CD4-positive, alpha-beta T cell treated with Interleukin-21 for 1 hour (primary cell): ENCODE data around the gene IL15RA.

Experiments used
- DNase-seq: peaks from one replicate; pipeline ENCODE4 v3.0.0-alpha.2; 2020

The IL15RA gene, protein sequence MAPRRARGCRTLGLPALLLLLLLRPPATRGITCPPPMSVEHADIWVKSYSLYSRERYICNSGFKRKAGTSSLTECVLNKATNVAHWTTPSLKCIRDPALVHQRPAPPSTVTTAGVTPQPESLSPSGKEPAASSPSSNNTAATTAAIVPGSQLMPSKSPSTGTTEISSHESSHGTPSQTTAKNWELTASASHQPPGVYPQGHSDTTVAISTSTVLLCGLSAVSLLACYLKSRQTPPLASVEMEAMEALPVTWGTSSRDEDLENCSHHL

DNA sequence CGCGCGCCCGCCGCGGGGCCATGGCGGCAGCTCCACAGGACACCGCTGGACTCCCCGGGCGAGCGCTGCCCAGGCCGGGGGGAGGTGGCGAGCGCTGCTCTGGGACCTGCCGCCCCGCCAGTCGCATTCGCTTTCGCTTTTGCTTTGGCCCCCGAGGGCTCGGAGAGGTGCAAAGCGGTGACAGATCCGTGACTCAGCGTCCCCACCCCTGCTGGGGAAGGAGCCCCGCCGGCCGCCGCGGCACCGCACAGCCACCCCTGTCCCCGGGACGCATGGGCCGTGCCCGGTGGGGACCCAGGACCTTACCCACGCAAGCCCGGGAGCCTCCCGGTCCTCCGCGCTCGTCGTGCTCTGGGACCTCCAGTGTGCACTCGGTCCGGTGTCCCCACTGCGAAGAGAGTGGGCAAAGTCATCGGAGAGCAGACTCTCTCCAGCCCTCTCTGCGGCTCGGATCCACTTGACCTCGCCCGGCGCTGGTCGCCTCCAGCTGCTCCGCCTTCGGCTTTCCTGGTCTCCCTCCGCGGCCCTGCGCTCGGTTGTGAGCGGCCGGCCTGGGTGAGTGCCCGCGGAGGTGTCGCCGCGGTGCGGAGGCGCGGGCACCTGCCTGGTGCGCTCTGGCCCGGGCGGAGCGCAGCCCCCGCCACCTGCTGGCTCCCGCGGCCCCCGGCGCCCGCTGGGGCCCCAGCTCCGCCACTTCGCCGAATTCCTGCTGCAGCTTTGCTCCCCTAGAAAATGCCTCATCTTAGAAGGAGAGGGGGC, at the start of gene IL15RA:
TSS of gene IL15RA (minus strand) at position 73 of the 759 bp plus-strand sequence. CDS start at position 22, 51 bp downstream.
- peak; percentile 85 for DNase-seq

DNA sequence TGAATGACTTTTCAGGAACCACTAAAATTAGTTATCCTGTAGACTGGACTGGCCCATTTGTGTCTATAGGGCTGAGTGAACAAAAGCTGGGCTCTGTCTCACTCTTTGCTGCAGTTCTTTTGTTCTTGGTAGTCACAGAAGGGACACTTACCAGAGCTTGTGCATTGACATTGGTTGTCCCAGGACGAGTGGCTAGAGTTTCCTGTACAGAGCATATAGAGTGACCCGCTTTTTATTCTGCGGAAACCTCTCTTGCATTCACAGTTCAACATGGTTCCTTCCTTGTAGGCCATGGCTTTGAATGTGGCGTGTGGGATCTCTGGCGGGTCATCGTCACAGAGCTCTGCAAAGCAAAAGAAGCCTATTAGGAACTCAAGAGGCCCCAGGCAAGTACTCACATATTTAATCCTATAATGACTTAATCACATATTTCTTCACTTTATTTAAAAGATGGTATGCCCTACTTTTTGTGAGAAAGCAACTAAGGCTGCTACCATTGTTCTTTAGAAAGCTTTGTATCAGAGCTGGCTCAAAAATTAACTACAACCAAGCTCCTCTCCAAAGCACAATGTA, 48.4 kb upstream of the IL15RA start:
- no peak for DNase-seq

DNA sequence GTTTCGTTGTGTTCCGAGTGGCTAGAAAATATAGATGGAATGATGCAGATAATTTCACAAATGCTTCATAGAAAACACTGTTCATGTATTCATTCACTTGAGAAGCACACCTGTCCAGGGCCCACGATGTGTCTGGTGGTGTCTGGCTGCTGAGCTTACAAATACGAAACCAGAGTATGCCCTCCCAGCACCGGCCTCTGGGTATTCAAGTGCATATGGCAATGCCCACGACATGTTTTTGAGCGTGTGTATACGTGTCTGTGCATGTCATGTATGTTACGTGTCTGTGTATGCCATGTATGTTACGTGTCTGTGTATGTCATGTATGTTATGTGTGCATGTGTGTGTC, 47.0 kb upstream of the IL15RA start:
- DNase-seq: no peak

DNA sequence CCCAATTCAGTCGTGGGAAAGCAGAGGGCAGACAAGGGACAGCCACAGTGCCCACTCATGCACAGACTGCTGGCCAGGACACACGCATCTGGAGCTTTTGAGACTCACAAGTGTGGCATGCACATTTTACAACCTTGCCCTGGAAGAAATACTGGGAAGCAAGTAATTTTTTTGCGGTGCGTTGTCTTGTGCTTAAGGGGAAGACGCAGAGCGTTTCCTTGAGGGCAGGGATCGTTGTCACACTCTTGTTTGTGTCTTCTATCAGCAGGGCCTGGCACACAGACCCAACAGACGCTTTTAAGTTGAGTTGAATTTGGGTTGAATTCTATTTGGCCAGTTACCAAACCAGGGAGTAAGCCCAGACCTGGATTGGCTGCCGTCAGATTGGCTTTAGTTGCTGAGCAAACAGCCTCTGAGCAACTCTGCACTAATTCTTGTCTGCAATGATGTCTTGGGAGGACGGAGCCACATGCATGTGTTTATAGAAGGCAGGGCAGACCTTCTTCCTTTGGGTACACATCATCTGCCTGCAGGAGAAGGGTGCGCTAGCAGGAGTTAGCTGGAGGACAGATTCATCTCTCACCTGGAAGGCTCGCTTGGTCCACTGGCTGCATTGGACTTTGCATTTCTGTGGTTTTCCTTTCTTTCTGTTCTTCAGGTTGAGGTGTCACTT, 46.5 kb upstream of the IL15RA start:
- no peak for DNase-seq

DNA sequence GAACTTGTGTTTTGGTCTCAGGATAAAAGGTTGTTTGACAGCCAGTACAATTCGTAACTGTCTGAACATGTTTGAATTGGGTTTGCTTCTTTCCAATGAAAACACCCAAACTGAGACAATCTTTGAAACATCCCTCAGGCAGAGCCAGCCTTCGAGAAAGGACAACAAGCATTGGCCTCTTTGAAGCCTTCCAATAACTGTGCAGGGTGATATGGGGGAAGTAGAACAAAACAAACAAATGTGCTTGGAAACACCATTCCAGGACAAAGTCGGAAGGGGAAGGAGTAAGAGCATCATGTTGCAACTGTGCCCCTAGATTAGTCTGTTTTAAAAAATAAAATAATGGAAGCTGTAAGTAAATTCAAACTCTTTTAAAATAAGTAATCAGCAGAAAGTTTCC, 45.3 kb upstream of the IL15RA start:
- no peak for DNase-seq

DNA sequence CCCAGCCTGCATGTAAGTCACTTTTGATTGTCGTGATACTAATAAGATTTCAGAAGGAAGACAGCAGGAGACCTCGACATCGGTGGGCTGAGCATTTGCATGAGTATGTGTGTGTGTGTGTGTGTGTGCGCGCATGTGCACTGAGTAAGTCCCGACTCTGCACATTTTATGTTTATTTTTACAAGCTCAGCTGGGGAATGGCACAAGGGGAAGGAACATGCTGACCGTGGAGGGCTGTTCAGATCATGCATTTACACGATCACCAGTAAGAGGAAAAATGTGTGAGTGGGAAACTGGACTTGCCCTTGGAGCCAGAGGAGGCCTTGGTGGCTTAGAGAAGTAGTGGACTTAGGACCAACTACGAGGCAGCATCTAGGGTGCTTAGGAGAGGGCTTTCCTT, 43.5 kb upstream of the IL15RA start:
- no peak for DNase-seq

DNA sequence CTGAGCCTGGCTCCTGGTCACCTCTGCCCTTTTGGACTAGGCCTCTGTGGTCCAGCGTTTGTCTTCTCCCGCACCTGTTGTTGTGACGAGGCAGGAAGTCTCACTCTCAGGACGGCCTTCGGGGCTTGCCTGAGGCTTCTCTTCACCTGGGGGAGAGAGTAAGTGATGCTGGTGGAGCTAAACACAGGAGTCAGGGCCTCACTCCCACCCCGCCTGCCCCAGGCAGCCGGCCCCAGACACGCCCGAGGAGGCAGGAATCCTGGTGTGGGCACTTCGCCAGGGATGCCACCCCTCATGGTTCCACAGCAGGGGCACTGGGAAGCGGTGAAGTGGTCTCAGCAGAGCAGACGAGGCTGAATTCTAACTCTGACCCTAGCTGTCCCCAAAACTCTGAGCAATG, 42.5 kb upstream of the IL15RA start:
- no peak for DNase-seq

DNA sequence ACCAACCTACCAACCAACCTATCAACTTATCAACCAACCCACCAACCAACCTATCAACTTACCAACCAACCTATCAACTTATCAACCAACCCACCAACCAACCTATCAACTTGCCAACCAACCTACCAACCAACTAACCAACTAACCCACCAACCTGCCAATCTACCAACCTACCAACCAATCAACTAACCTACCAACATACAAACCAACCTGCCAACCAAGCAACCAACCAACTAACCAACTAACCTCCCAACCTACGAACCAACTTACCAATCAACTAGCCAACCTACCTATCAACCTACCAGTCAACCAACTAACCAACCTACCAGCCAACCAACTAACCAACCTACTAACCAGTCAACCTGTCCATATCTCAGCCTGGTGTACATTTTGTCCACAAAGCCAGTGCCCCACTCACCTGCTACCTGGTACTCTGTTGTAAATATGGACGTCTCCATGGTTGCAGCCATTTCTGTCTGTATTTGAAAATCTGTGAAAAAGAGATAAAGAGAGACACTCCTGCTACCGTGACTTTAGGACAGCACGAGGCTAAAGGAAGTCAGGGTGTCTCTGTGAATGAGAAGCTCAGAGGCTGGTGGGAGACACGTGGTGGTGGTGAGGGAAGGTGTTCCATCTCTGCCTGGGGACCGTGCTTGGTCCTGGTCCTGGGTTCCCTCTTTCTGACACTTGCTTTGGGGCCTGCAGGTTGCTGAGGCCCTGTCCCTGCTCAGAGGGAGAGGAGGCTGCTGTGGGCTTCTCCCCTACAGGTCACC, 41.9 kb upstream of the IL15RA start:
- no peak for DNase-seq

DNA sequence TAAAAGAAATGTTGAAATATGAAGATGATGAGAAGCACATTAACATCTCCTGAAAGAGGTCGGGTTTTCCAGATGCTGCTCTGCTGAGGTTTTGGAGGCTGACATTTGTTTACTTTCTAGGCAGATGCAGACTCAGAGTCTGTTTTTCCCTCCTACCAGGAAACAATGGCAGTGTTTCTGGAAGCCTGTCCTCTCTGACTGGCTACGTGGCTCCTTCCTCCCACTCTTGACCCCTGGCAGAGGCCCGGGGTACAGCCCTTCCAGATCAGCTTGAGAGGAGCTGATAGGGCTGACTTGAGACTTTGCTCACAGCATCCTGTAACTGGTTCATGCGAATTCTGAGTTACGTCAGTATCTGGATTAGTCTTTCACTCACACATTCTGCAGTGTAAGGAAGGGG, 41.1 kb upstream of the IL15RA start:
- no peak for DNase-seq

DNA sequence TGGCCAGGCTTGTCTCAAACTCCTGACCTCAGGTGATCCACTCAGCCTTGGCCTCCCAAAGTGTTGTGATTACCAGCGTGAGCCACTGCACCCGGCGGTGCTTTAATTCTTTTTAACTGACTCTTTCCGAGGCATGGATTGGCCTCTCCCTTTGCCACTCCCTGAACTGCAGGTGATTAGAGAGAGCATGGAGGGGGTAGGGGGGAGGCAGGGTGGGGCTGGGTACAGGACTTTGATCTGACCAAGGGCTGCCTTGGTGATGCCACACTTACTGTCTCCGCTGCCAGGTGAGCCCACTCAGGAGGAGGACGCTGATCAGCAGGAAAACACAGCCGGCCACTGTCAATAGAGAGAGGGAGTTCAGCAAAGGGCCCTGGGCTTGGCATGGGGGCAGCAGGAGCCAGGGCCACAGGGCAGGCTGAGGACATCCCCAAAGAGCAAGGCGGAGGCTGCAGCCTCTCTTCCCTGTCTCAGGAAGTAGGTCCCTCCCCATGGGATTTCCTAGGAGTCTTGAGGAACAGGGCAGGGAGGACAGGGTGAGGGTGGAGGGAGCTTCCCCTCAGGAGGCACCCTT, 40.5 kb upstream of the IL15RA start:
- DNase-seq: no peak

DNA sequence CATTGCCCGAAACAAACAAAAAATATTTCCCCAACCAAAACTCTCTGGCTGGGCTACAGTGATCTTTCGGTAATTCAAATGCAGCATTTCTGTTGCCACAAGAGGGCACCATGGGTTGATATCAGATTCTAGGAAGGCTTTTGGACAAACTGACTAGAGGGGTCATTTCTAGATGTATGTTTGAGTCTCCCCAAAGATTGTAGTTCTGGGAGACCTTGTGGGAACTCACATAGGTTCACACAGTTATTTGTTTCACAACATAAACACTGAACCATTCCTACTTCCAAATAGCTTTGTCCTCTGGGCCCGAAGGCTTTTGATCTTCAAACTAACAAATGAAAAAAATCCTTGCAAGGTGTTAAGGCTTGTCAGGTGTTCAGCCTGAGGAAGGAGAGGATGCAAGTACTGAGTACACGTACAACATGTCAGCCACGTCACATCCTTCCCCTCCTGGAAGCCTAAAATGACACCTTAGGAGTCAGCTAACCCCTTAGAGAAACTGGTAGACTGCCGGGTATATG, 37.0 kb upstream of the IL15RA start:
- peak; percentile 80 for DNase-seq

DNA sequence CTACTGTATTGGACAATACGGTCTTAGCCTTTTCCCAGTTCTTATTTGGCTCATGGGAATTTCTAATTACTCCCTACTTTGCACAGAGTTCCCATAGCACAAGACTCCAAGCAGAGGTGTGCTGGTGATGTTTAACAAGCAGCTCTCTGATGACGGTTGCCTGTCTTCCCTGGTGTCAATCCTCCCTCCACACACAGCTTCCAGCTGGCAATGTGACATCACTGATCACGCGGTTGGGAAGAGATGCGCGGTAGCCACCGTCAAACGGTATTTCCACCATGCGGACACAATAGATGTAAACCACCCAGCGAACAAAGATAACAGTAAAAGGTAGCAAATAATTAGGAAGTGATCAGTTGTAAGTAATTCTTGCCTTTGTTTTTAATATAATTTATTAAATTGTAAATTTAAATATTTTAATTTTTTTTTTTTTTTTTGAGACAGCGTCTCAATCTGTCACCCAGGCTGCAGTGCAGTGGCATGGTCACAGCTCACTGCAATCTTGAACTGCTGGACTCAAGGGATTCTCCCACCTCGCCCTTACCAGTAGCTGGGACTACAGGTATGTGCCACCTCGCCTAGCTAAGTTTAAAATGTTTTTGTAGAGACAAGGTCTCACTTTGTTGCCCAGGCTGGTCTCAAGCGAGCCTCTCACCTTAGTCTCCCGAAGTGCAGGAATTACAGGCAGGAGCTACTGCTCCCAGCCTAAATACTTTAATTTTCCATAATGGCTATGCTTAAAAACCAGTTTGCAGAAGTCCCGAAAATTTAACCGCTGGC, 36.3 kb upstream of the IL15RA start:
- no peak for DNase-seq

DNA sequence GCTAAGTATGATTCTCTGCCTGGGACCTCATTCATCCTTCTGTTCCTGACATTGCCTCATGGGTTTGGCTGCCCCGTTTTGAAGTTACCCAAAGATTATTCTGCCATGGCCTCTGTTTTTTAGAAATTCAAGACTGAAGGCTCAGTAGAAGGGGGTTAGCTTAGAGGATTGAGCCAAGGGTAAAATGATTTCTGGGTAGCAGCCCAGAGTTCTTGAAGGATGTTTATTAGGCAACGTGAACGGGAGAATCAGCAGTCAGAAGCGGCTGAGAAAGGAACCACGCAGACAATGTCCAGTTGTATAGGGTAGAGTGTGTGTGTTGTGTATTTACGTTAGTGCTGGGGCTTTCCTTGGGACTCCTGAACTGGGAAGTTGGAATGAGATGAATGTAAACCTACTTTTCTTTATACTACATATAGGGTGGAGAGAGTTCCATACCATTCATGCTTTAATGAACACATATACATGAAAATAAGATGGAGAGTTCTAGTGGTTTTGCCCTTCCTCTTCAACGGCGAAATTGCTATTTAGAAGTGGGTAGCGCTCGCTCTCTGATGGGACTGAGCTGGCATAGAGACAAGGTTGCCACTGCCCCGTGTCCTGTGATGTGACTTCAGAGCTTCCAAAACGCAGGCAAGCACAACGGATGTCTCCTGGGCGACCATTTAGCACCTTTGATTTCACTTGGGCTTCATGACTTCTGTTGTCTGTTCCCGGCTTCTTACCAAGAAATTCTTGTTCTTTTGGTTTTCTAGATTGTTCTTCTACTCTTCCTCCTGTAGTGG, 35.0 kb upstream of the IL15RA start:
- DNase-seq: no peak

DNA sequence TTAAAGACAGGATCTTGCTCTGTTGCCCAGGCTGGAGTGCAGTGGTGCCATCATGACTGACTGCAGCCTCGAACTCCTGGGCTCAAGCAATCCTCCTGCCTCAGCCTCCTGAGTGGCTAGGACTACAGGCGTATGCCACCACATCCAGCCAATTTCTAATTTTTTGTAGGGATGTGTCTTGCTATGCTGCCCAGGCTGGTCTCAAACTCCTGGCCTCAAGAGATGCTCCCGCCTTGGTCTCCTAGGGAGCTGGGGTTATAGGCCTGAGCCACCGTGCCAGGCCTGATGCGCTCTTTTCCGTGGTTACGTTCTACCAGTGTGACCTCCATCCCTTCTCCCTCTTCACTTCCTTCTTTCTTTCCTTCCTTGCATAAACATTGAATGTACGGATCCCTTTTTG, 34.2 kb upstream of the IL15RA start:
- DNase-seq: no peak

DNA sequence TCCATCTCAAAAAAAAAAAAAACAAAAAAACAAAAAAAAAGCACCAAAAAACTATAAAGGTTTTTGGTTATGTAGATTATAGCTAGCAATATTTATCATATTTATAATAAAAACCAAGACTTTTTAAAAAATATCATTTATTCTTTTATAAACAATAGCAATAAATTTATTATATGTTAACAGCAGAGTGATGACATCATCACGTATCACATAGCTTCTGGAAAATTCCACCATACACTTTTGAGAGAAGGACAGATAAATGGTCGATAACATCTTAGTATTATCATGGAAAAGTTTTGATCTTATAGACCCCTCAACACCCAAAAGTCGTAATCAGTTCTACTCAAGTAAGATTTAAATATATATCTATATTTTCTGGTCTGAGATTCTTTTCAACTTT, 33.2 kb upstream of the IL15RA start:
- DNase-seq: no peak

DNA sequence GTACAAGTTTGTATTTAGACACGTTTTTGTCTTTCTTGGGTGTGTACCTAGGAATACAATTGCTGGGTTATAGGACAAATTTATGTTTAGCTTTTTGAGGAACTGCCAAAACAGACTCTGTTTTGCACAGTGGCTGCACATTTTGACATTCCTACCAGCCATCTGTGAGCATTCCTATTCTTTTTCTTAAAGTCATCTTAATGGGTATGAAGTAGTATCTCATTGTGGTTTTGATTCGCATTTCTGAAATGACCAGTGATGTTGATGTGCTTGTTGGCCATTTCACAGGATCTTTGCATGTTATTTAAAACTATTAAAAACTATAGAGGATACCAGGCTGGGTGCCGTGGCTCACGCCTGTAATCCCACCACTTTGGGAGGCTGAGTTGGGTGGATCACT, 32.6 kb upstream of the IL15RA start:
- no peak for DNase-seq

DNA sequence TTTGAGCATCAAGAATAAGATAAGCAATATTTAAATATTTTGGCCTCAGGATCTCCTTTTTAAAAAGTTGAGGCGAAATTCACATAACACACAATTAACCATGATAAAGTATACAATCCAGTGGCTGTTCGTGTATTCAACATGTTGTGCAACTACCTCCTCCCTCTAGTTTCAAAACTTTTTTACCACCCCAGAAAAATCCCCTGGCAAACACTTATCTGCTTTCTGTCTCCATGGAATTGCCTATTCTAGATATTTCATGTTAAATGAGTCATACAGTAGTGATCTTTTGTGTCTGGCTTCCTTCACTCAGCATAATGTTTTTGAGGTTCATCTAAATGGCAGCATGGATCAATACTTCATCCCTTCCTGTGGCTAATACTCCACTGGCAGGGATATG, 31.8 kb upstream of the IL15RA start:
- no peak for DNase-seq

DNA sequence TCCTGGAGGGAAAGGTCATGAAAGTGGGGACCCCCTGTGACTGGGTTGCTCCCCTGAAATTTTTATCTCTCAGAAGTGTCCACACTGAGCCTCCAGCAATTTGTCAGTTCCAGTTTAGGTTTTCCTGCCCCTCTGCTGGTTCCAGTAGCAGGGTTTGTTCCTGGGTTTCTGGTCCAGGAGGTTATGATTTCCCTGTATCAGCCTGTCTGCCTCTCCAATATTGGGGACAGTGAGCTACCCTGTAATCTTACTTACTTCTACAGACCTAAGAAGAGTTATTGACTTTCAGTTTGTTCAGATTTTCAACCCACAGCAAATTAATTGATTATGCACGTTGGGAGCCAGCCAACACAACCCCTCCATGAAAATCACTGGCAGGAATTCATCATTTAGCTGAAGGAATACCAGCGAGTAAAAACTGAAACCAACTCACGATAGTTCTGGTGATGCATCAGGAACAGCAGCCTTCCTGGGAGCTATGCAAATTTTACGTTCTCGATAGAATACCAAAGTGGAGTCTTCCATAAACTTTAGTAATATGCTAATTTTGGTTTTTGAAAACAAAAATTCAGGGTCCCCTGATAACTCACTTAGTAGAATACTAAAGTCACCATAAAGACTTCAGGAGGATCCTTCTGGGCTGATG, 31.3 kb upstream of the IL15RA start:
- DNase-seq: no peak

DNA sequence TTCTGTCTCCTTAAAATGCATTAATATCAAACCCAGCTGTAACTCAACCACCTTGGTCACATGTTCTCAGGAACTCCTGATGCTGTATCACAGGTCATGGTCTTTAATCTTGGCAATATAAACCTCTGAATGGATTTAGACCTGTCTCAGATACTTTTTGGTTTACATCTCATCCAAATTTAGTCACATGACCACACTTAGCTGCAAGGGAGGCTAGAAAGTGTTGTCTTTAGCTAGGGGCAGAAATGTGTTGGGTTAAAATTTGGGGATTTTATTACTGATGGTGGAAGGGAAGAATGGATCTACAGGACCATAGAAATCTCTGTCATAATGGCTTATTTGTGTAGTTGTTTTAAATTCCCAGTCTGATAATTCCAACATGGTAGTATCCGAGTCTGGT, 29.6 kb upstream of the IL15RA start:
- DNase-seq: no peak

DNA sequence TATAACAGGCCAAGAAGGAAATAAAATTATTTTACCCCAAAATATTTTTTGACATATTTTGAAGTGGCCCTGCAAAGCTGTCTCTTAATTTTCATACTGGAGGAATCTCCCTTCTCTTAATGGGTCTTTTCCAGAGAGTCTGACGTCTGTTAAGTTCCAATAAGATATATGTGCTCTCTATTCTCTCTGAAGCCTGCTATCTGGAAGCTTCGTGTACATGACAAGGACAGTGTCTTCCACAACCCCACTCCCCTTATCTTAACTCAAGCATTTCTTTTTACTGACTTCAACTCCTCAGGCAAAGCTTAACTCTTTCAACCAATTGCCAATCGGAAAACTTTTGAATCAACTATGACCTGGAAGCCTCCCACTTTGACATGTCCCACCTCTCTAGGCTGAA, 29.2 kb upstream of the IL15RA start:
- no peak for DNase-seq
